Mucosa of gallbladder (tissue), 1 donor: ENCODE measurements around the gene HSF2BP. TPM values are rescaled to one million over a fixed set of nuclear protein-coding genes. Genes with fewer than 3 reads are reported as not detected.
"Not testable (repeated sequence)": the region's sequence is repeated elsewhere in the genome, so short reads cannot be mapped to it uniquely, and the experiment has no call there.

Source experiments
- DNase-seq: peaks from one replicate; pipeline ENCODE4 v3.0.0-alpha.2; 2020; ENCODE audit warnings: low spot score
- total RNA-seq: library from RNA; stranded (reverse); gene quantifications from one replicate; pipeline ENCODE4 v1.2.1, GENCODE V29; 2021
- donor health status: DM: no; HTN: no; CAD: no.

HSF2BP gene
- total RNA-seq, 1 donor from 2014 or later, result 0.26 TPM

DNA sequence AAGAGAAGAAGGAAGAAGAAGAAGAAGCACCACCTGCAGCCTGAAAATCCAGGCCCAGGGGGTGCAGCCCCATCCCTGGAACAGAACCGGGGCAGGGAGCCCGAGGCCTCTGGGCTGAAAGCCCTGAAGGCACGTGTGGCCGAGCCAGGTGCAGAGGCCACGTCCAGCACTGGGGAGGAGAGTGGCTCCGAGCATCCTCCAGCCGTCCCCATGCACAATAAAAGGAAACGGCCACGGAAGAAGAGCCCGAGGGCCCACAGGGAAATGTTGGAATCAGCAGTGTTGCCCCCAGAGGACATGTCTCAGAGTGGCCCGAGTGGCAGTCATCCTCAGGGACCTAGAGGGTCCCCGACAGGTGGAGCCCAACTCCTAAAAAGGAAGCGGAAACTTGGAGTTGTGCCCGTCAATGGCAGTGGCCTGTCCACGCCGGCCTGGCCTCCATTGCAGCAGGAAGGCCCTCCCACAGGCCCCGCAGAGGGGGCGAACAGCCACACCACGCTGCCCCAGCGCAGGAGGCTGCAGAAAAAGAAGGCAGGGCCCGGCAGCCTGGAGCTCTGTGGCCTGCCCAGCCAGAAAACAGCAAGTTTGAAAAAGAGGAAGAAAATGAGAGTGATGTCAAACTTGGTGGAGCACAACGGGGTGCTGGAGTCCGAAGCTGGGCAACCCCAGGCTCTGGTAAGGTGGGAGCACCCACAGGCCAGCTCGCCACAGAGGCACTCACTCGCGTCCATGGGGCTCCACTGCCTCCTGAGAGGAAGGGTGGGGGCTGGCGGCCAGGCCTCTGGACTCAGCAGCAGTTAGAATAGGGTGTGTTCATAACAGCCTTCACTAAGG lies 28.5 kb upstream of the HSF2BP start:
- no peak for DNase-seq

DNA sequence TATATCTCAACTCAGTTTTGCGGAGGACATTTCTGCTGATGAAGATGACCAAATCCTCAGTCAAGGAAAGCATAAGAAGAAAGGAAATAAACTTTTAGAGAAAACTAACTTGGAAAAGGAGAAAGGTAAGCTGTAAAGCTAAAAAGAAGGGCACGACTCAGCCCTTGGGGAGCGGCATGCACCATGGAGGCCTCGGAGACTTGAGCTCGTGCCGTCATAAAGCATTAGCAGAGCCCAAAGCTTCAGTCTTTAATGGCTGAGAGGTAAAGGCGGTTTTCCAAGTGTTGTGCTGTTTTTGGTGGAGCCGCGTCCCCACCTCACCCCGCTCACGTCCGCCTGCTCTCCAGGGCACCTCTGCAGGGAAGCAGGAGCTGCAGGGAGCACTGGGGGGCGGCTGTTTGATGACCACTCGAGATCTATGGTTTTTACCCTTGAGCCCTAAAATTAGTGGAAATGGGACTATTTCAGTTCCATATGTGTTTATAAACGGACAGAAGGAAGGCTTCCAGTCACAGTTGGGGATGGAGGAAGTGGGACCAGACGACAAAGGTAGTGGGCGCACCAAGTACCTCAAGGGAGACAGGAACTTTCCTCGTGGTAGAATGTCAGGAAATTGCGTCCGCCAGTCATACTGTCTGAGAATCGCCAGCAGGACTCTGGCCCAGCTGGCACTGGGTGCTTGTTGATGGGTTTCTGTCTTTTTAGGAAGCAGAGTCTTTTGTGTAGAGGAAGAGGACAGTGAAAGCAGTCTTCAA lies 27.7 kb upstream of the HSF2BP start:
- no peak for DNase-seq

DNA sequence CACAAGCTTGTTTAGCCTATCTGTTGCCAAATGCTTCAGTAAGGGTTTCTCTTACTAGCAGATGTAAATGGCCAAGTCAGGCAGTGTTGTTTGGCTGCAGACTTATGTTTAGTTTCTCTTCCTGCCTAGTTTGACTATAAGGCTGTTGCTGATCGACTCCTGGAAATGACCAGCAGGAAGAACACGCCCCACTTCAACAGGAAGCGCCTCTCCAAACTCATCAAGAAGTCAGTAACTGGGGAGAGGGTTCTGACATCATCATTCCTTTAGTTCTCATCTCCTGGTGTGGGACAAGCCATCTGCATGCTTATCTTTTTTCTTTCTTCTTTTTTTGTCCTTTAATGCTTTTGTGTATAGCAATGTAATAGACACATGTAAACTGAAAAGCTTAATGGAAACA lies 25.1 kb upstream of the HSF2BP start:
- no peak for DNase-seq

DNA sequence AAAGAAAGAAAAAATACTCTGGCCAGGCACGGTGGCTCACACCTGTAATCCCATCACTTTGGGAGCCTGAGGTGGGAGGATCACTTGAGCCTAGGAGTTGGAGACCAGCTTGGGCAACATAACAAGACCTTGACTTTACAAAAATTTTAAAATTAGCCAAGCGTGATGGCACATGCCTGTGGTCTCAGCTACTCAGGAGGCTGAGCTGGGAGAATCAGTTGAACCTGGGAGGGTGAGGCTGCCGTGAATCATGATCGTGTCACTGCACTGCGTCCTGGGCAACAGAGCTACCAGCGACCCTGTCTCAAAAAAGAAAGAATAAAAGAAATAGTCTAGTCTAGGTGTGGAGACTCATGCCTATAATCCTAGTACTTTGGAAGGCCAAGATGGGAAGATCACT lies 22.4 kb upstream of the HSF2BP start:
- no peak for DNase-seq

DNA sequence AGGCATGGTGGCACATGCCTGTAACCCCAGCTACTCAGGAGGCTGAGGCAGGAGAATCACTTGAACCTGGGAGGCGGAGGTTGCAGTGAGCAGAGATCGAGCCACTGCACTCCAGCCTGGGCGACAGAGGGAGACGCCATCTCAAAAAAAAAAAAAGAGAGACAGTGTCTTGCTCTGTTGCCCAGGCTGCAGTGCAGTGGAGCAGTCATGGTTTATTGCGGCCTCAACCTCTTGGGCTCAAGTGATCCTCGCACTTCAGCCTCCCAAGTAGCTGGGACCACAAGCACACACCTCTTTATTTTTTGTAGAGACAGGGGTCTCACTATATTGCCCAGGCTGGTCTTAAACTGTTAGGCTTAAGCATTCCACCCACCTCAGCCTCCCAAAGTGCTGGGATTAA lies 21.1 kb upstream of the HSF2BP start:
- not testable (repeated sequence) for DNase-seq

DNA sequence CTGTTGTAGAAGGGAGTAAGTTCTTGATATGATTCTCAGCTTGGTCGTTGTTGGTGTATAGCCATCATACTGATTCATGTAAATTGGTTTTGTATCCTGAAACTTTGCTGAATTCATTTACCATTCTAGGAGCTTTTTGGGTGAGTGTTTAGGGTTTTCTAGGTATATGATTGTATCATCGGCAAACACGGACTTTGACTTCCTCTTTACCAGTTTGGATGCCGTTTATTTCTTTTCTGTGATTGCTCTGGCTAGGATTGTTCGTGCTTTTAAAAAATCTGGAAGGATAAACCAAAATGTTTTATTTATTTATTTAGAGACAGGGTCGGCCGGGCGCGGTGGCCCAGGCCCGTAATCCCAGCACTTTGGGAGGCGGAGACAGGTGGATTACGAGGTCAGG lies 20.7 kb upstream of the HSF2BP start:
- no peak for DNase-seq

DNA sequence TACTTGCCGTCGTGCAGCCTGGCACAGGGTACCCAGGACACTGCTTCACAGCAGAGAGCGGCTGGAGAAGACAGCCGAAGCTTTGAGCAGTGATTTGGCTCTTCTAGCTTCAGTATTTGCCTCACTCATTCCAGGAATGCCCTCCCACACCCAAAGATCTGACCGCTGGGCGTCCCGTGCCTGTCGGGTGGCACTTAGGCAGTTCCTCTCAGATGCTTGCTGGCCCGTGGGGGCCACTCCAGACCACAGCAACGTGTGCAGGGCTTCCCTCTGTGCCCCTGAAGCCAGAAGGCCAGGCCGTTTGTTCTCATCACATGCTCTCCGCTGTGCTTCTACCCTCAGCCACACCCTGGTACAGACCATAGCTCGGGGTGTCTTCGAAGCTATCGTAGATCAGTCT lies 17.1 kb upstream of the HSF2BP start:
- DNase-seq, result no peak

DNA sequence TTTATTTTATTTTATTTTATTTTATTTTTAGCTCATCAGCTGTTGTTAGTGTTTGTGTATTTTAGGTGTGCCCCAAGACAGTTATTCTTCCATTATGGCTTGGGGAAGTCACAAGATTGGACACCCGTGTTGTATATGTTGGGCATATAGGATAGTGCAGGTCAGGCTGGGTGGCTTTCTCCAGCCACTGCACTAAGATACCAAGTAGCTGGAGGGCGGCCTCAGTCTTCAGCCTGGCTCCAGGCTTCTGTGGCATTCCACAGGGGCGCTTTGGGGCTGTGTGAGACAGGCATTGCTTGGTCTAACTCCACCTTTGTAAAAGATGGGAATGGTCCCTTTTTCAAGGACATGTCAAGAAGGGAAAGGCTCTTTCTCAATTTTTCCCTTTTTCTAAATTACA lies 16.6 kb upstream of the HSF2BP start:
- no peak for DNase-seq

DNA sequence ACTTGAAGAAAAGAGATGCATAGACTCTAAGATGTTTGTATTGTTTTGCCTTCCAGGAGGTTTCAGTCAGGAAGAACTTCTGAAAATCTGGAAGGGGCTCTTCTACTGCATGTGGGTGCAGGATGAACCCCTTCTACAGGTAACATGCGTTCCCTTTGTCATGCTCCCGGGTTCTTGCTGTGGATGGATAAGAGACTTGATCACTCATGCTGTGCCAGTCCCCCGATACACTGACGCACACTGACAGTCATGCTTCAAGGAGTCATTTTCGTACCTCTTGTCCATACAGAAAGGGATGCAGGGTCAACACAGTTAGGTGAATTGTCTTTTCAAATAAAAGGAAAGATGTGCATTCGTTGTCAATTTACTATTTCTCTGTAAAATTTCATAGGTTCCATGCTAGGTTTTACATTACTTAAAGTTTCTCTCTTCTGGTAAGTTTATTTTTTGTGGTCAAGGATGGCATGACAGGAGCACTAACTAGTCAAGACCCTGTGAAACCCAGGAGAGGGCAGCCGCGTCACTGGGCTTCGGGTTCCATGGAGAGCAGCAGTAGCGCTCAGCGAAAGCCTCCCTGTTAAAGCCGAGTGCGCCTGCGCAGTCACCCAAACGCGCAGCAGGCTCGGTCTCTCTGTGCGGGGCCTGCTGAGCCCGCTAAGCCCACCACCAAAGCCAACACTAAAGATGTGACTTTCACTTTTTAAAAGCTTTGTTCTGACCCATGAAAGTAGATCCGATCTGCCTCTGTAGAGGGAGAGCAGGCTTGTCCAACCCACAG lies 10.7 kb upstream of the HSF2BP start:
- no peak for DNase-seq

DNA sequence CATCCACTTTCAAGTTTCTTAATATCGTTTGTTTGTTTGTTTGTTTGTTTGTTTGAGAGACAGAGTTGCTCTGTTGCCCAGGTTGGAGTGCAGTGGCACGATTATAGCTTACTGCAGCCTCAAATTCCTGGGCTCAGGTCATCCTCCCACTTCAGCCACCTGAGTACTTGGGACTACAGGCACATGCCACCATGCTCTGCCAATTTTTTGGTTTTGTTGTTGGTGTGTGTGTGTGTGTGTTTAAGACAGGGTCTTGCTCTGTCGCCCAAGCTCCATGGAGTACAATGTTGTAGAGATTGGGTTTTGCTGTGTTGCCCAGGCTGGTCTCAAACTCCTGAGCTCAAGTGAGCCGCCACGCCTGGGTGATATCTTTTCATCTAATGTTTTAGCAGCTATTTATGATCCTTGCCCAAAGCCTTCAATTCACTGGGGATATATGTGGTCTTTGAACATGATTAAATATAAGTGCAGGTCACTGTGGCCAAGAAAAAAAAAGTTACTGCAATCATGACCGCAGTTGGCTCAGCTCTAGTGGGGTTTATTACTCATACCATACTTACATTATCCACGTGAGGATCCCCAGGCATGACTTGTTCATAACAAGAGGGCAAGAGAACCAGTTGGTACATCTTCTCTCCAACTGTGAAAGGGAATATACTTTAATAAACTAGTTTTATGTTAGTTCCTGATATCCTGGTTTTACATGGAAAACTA lies 8.1 kb upstream of the HSF2BP start:
- DNase-seq, result no peak

DNA sequence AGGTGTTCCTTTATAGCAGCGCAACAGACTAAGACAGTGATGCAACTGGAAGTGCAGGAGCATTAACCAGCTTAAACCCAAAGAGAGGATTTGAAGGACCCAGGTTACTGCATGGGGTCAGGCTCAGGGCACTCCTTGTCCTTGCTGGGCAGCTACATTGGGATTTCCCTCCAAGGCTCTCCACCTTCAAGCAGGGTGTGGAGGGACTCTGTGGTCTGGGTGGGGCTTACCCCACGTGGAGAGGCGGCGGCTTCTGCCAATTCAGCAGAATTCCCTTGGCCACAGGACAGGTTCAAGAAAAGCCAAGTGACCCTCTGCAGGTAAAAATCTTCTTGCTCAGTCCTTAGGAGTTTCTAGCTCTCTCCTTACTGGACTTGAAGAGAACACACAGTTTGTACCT lies 6.6 kb upstream of the HSF2BP start:
- no peak for DNase-seq

DNA sequence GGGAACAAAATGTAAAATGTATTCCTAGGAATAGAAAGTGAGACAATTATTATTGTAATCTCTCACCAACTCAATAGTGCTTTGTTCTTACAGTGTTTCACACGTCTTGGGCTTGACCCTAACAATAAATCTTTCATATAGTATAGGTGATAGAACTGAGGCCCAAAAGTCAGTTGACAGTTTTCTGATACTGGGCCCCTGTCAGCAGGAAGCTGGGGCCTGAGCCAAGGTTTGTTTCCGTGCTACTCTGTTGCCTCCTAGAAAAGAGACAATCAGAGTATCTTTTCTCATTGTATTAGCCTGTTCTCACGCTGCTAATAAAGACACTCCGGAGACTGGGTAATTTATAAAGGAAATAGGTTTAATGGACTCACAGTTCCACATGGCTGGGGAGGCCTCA lies 5.1 kb upstream of the HSF2BP start:
- no peak for DNase-seq

DNA sequence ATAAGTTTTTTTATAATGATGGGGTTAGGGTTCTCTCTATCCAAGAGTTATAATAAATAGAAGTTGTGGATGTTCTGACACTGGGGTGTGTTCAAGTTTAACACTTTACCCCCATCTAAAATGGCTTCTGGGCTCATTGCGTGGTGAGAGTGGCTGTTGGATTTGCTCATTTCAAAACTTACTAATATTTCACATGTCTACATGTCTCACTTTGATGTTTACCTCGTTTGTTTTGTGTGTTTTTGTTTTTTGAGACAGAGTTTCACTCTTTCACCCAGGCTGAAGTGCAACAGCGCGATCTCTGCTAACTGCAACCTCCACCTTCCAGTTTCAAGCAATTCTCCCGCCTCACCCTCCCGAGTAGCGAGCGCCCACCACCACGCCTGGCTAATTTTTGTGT lies 3.7 kb upstream of the HSF2BP start:
- DNase-seq, result no peak

DNA sequence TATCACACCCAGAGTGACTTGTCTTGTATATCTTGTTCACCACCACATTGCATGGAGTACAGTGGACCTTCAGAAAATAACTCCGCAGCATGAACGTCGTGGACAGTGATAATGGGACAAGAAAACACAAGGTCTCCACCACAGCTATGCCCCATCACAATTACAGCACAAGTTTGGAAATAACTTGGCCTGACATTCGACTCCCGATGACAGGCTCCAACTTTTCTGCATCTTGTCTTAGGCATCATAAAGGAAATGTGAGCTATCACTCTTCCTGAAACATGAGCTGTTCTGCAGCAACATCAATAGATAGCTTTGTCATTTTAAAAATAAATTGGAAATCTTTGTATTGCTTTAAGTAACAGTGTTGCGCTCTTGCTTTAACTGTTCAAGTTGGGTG lies 3.0 kb upstream of the HSF2BP start:
- DNase-seq, result no peak

DNA sequence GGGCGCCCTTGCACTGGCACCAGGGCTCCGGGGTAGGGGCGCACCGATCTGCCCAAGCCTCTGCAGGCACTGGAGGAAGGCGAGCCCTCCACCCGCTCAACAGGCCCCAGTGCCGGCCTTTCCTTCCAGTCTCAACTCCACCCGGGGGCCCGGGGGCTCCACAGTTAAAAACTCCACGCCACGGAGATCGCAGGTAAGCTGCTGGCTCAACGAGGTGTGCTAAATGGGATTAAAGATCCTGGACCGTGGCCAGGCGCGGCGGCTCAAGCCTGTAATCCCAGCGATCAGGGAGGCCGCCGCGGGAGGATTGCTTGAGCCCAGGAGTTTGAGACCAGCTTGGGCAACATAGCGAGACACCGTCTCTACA lies 536 bp downstream of the HSF2BP start:
- no peak for DNase-seq

DNA sequence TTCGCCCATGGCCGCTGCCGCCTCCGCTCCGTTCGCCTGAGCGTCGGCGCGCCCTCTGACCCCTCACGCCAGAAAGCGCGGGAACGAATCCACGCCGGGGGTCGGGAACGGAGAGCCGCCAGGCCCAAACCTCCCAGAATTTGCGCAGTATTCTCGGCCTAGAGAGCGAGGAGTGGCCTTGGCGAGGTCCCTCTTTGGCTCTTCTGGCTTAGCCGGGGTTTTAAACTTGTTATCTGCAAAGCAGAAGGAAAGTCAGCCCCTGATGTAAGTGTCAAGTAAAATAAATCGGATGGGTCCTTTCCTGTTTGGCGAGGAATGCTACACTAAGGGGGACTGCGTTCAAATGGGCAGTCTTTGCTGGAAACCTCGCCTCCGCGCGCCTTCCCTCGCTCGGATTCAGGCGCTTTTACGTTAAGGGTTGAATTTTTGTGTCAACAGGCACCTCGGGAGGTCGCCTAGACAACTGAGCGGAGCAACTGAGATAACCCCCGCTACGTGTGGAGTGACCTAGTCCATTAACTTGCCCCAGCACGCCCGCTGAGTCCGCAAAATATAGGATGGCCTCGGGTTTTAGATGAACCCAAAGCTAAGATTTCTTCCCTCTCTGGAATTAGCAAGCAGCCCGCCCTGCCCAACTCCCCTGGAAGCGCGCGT lies 1.1 kb downstream of the HSF2BP start:
- DNase-seq, result no peak

DNA sequence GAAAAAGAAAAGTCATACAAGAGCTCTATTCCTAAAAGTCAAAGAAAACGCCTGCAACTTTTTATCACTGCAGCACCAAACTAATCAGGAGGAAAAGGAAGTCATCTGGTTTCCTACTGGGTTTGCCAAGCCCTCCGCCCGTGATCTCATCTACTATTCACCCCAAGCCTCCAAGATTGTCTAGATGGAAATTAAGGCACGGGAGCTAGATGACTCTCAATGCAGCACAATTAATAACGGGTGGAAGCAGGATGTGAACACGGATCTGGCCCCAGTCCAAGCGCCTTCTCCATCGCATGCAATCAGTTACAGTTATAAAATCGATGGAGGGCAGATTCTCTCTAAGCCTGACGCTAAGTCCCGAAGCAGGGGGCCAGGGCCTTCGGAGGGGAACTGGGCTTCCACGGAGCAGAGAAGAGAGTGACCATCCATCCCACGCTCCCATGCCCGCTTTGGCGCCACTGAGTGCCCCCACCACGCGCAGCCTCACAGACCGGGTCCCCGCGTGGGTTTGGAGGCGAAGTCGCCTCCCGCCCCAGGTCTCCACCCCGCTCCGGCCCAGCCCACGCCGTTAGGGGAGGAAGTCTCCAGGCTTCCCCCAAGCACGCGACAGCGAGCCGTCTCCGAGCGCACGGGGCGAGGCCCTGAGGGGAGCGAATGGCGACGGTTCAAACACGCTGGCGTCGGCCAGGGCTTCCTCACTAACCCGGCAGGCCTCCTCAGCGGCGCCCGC lies 1.8 kb downstream of the HSF2BP start:
- DNase-seq, result no peak

DNA sequence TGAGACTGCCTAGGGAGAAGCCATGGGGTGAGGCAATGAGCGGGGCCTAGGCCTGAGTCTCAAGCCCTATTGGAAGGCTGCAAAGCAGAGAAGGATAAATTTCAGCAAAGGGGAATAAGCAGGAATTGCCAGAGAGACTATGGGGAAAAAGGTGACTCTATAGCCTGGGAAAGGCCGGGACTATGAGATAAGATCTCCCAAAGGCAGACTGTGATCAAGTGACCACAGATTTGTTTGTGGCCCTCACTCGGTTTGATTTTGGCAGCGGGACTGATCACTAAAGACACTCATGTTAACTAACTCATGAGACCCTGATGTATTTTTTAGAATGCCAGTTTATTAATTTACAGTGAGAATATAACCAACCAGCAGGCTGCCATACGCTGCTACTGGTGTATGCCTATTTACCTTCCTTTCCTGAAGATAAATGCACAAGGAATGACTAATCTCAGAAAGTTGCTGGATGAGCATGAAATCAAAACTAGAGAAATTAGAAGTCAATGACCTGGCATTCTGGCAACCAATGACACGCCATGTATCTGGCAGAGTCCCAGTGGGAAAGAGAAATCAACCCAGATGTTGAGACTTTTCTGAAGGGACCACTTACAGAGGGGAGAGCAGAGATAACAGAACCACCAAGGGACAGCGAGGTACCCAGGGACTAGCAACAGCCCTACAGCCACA lies 4.3 kb downstream of the HSF2BP start:
- DNase-seq, result no peak

DNA sequence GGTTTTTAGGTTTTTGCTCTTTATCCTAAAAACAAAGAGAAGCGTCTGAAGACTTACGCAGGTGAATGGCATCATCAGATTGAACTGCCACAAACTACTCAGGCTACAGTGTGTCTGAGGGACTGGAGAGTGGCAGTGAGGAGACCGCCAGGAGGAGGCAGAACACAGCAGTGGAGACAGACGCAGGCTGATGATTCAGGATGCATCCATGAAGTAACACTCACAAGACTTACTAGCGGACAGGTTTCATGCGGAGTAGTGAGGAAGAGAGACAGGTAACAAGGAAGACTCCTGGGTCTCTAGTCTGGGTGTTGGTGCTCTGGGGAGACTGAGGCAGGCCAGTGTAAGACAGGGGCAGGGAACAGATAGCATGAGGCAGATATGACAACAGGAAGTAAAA lies 5.7 kb downstream of the HSF2BP start:
- DNase-seq, result no peak

DNA sequence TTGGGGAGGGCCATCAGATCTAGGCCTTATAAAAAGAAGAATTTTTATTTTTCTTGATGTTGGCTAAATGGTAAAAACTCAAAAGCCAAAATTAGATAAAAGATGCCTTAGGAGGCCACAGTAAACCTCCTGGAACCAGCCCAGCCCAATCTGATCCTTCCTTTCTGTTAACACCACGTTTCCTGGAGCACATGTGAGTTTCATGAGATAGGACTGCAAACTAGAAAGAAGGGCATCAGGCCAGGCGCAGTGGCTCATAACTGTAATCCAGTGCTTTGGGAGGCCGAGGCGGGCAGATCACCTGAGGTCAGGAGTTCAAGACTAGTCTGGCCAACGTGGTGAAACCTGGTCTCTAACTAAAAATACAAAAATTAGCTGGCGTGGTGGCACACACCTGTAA lies 6.7 kb downstream of the HSF2BP start:
- DNase-seq, result no peak
